HL-60/S4 treated with phorbol 12-myristate 13-acetate at 8.2 ng/mL for 4 days and 3 days (cell line): ENCODE results near the gene RAP1GDS1.
"Not testable (repeated sequence)": the region's sequence is repeated elsewhere in the genome, so short reads cannot be mapped to it uniquely, and the experiment has no call there.

Experiments
- in situ Hi-C: fragments of 300-500 bp; cut with MboI; formaldehyde crosslinking; loops from 2 replicates; pipeline ENCODE4 v1.15.0; 2022; ENCODE audit warnings: low sequenced_read_pairs

The RAP1GDS1 gene

DNA sequence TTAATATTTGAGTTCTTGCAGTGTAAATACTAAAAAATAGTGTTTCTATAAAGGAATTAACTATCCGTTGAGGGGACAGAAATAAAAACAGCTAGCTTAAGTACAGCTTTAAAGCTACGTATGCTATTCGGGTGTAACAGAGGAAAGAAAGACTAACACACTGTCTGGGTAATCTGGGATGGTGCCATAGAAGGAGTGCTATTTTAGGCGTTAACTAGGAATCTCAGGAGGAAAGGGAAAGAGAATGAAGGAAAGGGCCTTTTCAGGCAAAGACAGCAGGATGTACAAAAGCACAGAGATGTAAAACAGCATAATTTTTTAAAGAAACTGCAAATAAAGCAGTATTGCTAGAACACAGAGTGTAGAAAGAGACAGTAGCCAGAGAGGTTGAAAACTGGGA is 161.8 kb downstream of the RAP1GDS1 start:
- in situ Hi-C loops = no loop called here

DNA sequence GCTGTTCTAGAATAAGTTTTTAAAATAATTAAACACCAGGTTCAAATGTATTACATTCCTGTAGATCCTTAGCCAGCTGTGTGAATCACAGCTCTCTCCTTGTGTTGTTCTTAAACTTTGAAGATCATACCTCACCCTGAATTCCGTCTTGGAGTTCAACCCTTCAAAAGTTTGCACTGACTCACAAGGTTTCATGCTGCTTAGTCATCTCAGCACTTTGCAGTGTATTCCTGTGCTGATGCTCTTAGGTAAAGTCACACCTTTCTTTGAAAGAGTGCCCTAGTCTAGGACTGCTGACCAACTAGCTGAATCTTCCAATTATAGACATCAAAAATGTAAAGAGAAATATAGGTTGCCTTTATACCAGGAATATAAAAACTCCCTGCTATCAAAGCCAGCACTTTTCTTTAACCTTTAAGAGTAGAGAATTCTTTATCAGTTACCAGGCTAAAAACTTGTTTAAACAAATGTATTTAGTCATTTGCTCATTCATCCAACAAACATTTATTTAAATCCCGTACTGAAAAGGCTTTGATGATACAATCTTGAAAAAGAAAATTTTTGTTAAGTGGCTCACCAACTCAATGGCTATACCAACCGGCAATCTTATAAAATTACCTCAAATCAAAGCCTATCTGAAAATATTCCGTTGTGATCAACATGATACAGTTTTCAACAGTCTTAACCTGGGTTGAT is 169.7 kb downstream of the RAP1GDS1 start:
- in situ Hi-C loops = no loop called here

DNA sequence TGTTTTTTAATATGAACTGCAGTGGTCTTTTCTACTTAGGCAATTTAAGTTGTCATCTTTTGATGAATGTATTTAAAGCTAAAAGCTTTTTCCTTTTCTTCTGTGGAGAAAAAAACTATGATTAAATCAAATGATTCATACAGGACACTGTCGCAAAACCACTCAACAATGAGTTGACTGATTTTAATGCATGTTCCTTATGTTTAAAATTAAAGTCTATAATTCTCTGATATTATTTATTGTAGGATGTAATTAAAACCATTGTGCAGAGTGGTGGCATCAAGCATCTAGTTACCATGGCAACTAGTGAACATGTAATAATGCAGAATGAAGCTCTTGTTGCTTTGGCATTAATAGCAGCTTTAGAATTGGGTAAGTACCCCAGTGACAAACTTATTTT is 172.5 kb downstream of the RAP1GDS1 start:
- in situ Hi-C loops = no loop called here

DNA sequence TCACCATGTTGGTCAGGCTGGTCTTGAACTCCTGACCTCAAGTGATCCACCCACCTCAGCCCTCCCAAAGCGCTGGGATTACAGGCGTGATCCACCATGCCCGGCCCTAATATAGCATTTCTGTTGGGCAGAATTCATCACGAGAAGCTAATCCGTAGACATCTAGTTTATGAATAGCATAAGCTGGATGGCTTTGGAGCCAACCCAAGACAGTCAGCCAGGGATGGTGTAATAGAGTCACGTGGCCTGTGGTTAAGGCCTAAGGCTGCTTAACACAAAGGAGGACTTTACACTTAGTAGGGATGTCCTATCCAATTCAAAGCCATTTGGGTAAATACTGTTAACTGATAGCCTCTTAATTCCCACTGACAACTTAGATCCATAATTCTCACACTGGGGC is 173.6 kb downstream of the RAP1GDS1 start:
- in situ Hi-C loops = no loop called here

DNA sequence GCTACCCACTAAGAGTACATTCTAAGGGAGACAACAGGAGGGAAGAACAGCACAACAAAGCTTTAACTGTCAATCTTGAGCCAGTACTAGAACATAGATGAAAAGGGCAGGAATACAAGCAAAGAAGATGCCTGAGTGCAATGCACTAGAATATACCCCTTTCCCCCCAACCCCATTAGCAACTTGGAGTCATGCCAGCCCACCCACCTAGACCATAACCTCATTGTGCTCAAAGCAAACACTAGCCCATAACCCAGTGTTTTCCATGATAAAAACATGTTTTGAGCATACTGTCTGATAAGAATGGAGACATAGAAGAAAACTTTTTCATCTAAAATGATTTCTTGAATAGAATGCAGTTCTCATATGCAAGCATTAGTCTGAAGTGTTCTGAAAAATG is 183.2 kb downstream of the RAP1GDS1 start:
- in situ Hi-C loops = no loop called here

DNA sequence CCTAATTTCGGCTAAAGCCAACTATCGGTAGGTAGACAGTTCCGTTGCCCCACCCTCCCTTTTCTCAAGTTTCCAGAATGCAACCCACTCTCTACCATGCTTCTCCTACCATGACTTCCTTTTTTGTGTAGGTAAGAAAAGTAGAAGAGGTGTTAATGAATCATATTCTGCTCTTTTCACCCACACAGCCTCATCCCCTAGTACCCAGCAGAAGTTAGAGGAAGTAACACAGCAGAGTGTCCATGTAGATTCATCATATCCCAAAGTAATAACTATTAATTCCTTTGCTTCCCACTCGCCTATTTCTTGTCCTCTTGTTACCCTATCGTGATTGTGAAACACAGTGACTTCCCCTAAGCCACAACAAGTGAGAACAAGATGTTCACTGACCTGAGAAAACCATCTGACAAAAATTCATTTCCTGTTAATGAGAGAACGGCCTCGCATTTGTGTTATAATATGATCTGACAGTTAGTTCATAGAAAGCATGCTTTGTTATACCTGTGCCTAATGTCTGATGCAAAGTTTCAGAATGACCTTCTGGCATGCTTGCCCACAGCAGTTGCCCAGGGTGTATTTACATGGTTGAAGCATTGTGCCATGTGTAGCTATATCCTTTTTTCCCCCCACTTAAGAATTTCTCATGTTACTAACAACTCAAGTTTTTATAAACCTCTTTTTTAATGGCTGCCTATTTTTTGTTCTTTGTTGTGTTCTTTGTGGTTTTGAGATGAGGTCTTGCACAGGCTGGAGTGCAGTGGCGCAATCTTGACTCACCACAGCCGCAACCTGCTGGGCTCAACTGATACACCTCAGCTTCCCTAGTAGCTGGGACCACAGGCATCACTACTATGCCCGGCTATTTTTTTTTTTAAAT is 185.6 kb downstream of the RAP1GDS1 start:
- in situ Hi-C loops = no loop called here

DNA sequence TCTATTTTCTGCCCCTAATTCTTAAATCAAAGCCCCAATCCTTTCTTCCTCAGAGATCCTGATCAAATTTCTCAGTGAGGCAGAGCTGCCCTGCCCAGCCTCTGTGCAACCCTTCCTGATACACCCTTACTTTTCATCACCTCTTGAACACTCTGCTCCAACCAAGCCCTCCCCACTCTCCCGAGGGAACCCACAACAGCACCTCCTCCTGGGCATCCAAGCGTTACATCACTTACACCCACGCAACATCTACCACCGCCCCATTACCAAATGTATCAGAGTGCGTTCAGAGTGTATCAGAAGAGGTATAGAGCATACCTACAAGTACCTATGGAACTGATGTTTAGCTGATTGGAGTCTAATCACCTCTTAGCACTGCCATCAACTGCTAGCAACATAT is 186.5 kb downstream of the RAP1GDS1 start:
- in situ Hi-C loops = no loop called here

DNA sequence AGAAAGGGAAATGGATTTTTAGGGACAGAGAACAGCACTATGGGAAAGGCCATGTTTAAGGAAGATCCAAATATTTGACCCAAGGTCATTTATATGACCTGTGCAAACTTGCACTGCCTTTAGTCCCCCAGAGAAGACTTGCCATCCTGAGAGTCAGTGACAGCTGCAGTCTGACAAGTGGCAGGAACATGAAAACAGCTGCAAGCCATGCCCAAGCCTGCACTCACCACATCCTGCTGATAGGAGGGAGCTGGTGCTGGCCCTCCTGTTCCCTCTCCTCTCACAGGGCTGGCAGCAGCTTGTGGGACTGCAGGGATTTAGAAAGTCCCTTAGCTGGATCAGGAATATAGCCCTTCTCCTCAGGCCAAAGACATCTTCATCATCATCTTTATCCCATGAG is 187.7 kb downstream of the RAP1GDS1 start:
- in situ Hi-C loops = no loop called here

DNA sequence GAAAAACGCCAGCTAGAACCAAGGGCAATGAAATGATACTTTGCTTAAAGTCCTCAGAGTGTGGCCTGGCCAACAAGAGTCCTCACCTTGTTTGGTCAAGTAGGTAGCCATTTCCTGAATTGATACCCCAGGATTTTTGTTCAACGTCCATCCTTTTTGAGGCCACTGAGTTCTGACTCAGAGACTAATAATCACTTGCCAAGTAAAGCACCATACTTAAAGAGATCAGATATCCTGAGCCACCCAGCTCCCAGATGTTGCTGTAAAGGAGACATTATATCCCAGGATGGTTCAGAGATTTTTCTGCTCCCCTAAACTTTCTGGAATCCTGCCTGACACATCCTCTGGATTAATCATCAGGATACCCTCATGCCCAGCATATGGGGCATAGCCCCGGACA is 190.9 kb downstream of the RAP1GDS1 start:
- in situ Hi-C loops = no loop called here

DNA sequence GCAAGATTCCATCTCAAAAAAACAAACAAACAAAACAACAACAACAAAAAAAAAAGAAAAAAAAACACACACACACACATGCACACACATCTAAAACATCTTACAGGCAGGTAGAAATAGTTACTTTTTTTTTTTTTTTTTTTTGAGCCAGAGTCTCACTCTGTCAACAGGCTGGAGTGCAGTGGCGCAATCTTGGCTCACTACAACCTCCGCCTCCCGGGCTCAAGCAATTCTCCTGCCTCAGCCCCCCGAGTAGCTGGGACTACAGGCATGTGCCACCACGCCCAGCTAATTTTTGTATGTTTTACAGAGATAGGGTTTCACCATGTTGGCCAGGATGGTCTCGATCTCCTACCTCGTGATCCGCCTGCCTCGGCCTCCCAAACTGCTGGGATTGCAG is 196.2 kb downstream of the RAP1GDS1 start:
- in situ Hi-C loops = not testable (repeated sequence)

DNA sequence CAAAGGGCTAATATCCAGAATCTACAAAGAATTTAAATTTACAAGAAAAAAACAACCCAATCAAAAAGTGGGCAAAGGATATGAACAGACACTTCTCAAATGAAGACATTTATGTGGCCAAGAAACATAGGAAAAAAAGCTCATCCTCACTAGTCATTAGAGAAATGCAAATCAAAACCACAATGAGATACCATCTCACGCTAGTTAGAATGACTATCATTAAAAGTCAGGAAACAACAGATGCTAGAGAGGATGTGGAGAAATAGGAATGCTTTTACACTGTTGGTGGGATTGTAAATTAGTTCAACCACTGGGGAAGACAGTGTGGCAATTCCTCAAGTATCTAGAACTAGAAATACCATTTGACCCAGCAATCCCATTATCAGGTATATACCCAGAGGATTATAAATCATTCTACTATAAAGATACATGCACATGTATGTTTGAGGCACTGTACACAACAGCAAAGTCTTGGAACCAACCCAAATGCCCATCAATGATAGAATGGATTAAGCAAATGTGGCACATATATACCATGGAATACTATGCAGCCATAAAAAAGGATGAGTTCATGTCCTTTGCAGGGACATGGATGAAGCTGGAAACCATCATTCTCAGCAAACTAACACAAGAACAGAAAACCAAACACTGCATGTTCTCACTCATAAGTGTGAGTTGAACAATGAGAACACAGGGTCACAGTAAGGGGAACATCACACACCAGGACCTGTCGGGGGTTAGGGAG is 200.1 kb downstream of the RAP1GDS1 start:
- in situ Hi-C loops = not testable (repeated sequence)

DNA sequence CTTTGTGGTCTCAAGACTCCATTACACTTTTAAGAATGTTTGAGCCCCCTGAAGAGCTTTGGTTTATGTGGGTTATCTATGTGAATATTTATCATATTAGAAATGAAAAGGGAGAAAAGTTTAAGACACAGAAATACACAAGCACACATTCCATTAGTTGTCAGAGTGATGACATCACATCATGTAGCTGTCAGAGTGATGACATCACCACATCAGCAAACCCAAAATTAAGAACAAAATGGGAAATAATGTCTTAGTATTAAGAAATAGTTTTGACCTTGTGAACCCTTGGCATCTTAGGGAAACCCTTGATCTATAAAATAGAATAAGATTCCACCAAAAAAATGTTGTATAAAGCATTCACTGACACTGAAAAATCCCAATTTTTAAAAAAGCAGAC is 201.3 kb downstream of the RAP1GDS1 start:
- in situ Hi-C loops = no loop called here

DNA sequence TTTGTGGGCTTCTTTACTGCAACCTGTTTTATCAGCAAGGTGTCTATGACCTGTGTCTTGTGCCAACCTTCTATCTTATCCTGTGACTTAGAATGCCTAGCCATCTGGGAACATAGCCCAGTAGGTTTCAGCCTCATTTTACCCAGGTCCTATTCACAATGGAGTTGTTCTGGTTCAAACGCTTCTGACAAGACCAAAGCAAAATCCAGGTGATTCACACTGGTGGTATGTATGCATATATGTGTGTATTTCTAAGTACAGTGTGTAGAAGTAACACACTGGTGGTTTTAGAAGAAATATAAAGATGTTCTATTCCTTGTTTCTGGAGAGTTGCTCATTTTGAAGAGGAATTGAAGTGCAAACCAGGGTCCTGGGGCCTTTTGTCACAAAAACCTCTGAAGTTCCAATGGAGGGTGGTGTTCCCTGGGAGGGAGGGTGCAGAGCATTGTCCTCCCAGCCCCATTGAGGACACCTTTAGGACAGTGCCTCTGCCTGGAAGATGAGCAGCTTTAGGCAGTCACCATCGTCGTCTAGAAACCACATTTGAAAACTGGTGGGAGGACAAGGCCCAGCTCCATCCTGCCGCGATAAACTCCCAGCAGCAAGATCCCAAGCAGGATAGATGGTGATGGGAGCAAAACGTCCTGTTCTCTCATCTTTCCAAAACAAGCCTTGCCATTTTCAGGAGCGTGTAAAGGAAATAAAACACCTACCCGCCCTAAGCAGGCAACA is 205.8 kb downstream of the RAP1GDS1 start:
- in situ Hi-C loops = no loop called here

DNA sequence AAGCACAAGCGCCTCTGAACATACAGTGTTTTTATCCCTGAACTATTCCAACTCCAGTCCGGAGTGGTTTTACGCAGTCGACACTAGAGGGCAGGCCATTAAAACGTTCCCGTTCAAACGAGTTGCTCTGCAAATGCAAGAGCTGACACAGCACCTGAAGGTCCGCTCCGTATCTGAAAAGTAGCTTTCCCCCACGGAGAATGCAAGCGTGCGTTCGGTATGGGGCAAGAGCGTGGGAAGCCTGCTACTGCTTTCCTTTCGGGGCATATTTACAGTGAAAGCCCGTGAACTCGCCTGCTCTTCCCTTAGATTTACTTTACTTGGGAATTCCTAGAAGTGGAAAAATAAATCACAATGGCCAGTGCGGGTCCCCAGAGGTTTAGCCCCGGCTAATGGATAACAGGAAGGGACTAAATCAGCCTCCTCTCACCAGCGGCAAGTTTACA is 206.5 kb downstream of the RAP1GDS1 start:
- in situ Hi-C loops = no loop called here

DNA sequence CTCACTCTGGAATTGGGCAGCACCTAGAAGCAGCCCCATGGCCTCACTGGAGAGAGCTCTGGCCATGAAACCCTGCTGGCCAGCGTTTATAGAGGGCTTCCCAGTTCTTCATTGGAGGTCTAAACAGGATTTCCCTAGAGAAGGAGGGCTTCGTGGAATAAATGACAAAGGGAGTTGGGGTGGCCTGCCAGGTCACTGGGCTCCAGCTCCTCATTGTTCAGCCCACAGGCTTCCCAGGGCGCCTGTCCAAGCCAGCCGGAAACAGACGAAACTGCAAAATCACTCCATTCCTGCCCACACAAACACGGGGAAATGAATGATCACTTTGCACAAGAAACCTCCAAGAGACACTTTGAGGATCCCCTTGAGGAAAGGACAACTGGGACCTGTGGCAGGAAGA is 207.5 kb downstream of the RAP1GDS1 start:
- in situ Hi-C loops = no loop called here

DNA sequence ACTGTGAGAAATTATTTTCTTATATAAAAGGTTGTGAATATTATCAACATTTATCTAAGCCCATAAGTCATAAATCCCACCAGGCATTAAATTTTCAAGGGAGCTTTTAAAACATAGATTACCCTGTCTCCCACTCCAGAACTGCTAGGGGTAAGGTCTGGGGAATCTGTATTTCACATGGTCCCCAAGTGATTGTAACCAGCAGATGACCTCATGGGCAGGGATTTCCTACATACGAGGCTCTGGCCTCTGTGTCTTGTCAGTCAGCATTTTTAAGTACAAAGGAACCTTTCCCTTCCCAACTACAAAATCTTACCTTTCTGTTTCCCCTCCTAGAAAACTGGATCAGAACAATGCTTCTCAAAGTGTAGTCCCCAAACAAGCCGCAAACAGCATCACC is 208.6 kb downstream of the RAP1GDS1 start:
- in situ Hi-C loops = no loop called here

DNA sequence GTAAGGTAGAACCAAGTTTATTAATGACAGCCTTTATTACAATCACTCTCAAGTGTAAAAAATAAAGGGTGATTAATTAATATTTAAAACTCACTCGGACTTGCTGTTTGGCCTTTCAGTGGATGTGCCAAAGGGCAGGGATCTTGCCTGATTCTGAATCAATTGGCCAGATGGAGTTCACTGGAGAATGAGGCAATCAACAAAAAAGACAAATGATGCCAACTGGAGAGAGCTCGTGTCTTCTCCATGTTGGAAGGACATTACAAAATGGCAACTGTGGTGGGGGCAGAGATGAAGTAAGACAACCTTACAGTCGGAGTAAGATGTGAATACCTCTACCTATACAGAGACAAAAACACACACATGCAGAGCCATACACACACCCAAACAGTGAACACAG is 209.2 kb downstream of the RAP1GDS1 start:
- in situ Hi-C loops = no loop called here

DNA sequence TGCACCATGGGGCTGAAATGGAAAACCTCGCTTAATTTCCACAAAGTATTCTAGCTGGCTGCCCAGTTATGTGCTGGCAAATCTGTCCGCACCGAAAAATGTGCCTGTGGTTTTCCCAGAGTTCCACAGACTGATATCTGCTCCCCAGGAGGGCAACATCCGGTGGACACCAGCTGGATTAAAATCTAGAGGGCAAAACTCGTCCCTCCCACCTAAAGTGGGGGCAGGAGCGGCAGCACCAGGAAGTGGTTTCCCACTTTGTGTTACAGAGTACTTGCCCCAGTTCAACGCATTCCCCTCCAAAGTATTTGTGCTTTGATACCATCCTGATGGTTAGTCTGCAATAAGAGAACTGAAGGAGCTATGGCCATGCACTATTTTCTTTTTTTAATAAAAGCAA is 209.6 kb downstream of the RAP1GDS1 start:
- in situ Hi-C loops = no loop called here

DNA sequence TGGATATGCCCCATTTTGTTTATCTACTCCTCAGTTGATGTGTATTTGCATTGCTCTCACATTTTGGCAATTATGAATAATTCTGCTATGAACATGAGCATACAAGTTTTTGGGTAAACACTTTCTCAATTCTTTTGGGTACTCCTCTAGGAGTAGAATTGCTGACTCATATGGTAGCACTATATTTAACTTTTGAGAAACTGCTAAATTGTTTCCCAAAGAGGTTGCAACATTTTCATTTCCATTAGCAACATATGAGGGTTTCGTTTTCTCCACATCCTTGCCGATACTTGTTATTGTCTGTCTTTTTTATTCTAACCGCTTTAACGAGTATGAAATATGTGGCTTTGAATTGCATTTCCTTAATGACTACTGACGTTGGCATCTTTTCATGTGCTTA is 211.9 kb downstream of the RAP1GDS1 start:
- in situ Hi-C loops = no loop called here

DNA sequence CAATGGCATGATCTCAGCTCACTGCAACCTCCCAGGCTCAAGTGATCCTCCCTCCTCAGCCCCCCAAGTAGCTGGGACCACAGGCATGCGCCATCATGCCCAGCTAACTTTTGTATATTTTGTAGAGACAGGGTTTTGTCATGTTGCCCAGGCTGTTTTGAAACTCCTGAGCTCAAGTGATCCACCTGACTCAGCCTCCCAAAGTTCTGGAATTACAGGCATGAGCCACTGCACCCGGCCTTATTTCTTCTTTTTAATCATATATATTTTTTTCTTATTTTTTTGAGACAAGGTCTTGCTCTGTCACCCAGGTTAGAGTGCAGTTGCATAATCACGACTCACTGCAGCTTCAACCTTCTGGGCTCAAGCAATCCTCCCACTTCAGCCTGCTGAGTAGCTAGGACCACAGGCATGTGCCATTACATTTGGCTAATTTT is 213.2 kb downstream of the RAP1GDS1 start:
- in situ Hi-C loops = no loop called here

DNA sequence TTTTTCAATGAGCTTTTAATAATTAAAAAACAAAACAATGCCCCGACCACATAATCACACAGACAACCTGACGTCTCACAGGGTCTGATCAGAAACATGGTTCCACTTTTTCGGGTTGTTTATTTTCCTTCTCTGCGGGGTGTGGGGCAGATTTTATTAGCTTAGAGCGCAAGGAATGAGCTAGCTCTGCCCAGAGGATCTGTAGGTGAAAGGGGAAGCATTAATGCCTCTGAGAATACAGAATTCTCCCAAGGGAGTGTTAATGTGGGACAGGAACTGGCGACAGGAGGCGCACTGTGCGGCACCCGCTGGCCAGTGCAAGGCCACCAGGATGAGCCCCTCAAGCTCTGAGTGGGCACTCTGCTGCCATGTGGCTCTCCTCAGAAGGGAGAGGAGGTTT is 215.7 kb downstream of the RAP1GDS1 start:
- in situ Hi-C loops = no loop called here
